ENCODE measurements around the gene ABCC1. TPM values are rescaled to one million over a fixed set of nuclear protein-coding genes. Genes with fewer than 3 reads are reported as not detected.

The ABCC1 gene
- polyA plus RNA-seq, 1 donor (not counting 4 experiments of a cell fraction or from before 2014, with no cell fraction given): 19.4 TPM

GRCh38 chr16:16013812-16014211, 64.4 kb downstream of the ABCC1 start:
- Histone ChIP-seq H3K79me2 (ENCODE audit: control insufficient read depth, insufficient read depth, low read length) (no peaks in the 10 kb centered on the region), H3K27ac (ENCODE audit: control insufficient read depth, insufficient read depth, low read length) (no peak overlapping the region), H3K4me2 (ENCODE audit: control insufficient read depth, extremely low read depth, insufficient read depth, low read depth, low read length) (no peak overlapping the region), H3K36me3 (ENCODE audit: control insufficient read depth in 2 of 2, extremely low read depth in 1 of 2, insufficient read depth in 2 of 2, low read length in 2 of 2) (peaks cover 29 to 31% of the 10 kb centered on the region in 2 experiments), H3K27me3 (ENCODE audit: control insufficient read depth, extremely low read depth, insufficient read depth, low read length) (no peaks in the 10 kb centered on the region), H2AFZ (ENCODE audit: control insufficient read depth, low read length) (no peak overlapping the region), H3K9ac (ENCODE audit: control insufficient read depth, extremely low read depth, insufficient read depth, low read length) (no peak overlapping the region), H4K20me1 (ENCODE audit: control insufficient read depth, extremely low read depth, insufficient read depth, low read length) (peaks cover 6% of the 10 kb centered on the region), H3K4me3 (ENCODE audit: control insufficient read depth in 2 of 3, extremely low read depth in 1 of 3, insufficient read depth in 2 of 3, low read depth in 1 of 3, low read length in 3 of 3) (no peak overlapping the region), H3K9me3 (ENCODE audit: control insufficient read depth, low read depth, low read length) (no peaks in the 10 kb centered on the region), H3K4me1 (ENCODE audit: control insufficient read depth, extremely low read depth, insufficient read depth, low read length) (no peaks in the 10 kb centered on the region), H3K9me1 (ENCODE audit: control insufficient read depth, extremely low read depth, insufficient read depth, low read length) (peaks cover 4% of the 10 kb centered on the region)
- FAIRE-seq (no peak), DNase-seq (ENCODE audit: low read depth, low spot score) (no peak)
- dilution Hi-C loops (cut with MboI; ENCODE audit: extremely low pct_ligation_motif_present, low sequenced_read_pairs): no loop called here
- TF ChIP-seq CTCF (optimal IDR thresholded peaks at IDR 0.05 in 1 of 3, IDR thresholded peaks at IDR 0.05 in 1 of 3, conservative IDR thresholded peaks at IDR 0.05 in 1 of 3; ENCODE audit: extremely low read depth in 1 of 3, insufficient read depth in 2 of 3, low read length in 3 of 3) (no peak), EZH2 (IDR thresholded peaks at IDR 0.05; ENCODE audit: low read length) (no peak)

- Histone ChIP-seq H3K9me3 (ENCODE audit: control insufficient read depth, low read depth, low read length) (no peaks in the 10 kb centered on the region), H3K9ac (ENCODE audit: control insufficient read depth, extremely low read depth, insufficient read depth, low read length) (no peak overlapping the region), H3K36me3 (ENCODE audit: control insufficient read depth in 2 of 2, extremely low read depth in 1 of 2, insufficient read depth in 2 of 2, low read length in 2 of 2) (peaks cover 28 to 34% of the 10 kb centered on the region in 2 experiments), H3K4me2 (ENCODE audit: control insufficient read depth, extremely low read depth, insufficient read depth, low read depth, low read length) (no peak overlapping the region), H3K27ac (ENCODE audit: control insufficient read depth, insufficient read depth, low read length) (no peak overlapping the region), H3K4me3 (ENCODE audit: control insufficient read depth in 2 of 3, extremely low read depth in 1 of 3, insufficient read depth in 2 of 3, low read depth in 1 of 3, low read length in 3 of 3) (no peak overlapping the region), H4K20me1 (ENCODE audit: control insufficient read depth, extremely low read depth, insufficient read depth, low read length) (peaks cover 6% of the 10 kb centered on the region), H3K9me1 (ENCODE audit: control insufficient read depth, extremely low read depth, insufficient read depth, low read length) (peaks cover 4% of the 10 kb centered on the region), H2AFZ (ENCODE audit: control insufficient read depth, low read length) (no peak overlapping the region), H3K27me3 (ENCODE audit: control insufficient read depth, extremely low read depth, insufficient read depth, low read length) (no peaks in the 10 kb centered on the region), H3K4me1 (ENCODE audit: control insufficient read depth, extremely low read depth, insufficient read depth, low read length) (peaks cover 5% of the 10 kb centered on the region), H3K79me2 (ENCODE audit: control insufficient read depth, insufficient read depth, low read length) (no peaks in the 10 kb centered on the region)
- DNase-seq (ENCODE audit: low read depth, low spot score) (no peak), FAIRE-seq (no peak)
- dilution Hi-C loops (cut with MboI; ENCODE audit: extremely low pct_ligation_motif_present, low sequenced_read_pairs): no loop called here
- TF ChIP-seq CTCF (optimal IDR thresholded peaks at IDR 0.05 in 1 of 3, IDR thresholded peaks at IDR 0.05 in 1 of 3, conservative IDR thresholded peaks at IDR 0.05 in 1 of 3; ENCODE audit: extremely low read depth in 1 of 3, insufficient read depth in 2 of 3, low read length in 3 of 3) (no peak), EZH2 (IDR thresholded peaks at IDR 0.05; ENCODE audit: low read length) (no peak)
Observed at GRCh38 chr16:16014329-16015224, 65.2 kb downstream of the ABCC1 start.
